Stimulated activated CD8-positive, alpha-beta memory T cell treated with anti-CD3 and anti-CD28 coated beads, Interleukin-2, amount 100 ng/mL, for 1 hour (primary cell): ENCODE measurements around the gene PDF.
A peak's percentile ranks its signal among the peaks of the same experiment; 100 is the strongest.

ENCODE experiments used
- DNase-seq, 2 donors: peaks; one replicate each; pipeline ENCODE4 v3.0.0-alpha.2; 2020; ENCODE audit warnings: low read depth in 2 of 2

PDF gene

DNA sequence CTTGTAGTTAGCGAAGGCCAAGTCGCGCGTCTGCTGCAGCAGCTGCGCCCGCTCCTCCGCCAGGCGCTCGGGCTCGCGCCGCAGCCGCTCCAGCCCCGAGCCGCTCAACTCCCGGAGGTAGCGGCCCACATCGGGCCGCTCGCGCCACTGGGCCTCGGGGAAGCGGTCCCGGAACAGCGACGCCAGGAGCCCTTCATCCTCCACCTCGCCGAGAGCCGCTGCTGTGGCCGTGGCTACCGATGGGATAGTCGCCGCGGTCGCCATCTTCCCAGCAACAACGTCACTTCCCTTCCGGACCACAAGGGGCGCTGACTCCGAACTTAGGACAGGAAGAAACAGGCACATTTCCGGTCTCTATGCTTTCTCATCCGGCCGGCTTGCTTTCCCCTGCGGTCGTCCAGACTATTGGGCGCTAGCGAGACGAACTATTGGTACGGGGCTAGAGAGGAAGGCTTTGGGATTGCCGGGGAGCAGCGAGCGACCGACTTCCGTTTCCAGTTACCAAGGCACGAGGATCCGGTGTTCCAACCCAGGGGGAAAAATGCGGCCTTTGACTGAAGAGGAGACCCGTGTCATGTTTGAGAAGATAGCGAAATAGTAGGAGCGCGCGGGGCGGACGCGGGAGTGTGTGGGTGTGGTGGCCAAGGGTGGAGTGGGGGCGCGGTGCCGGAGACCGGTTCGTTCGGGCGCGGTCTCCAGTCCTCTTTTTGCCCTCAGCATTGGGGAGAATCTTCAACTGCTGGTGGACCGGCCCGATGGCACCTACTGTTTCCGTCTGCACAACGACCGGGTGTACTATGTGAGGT lies 9.1 kb upstream of the PDF start, which contains the start of the genes COG8 and NIP7:
Gene COG8, minus strand, starts transcription at position 276 of the 806 bp plus-strand sequence. Its CDS starts 12 bp downstream, at position 264.
Gene NIP7, plus strand, starts transcription at position 484 of the 806 bp plus-strand sequence. Its CDS starts 58 bp downstream, at position 542.
- DNase-seq: peak; percentile 77 to 85

DNA sequence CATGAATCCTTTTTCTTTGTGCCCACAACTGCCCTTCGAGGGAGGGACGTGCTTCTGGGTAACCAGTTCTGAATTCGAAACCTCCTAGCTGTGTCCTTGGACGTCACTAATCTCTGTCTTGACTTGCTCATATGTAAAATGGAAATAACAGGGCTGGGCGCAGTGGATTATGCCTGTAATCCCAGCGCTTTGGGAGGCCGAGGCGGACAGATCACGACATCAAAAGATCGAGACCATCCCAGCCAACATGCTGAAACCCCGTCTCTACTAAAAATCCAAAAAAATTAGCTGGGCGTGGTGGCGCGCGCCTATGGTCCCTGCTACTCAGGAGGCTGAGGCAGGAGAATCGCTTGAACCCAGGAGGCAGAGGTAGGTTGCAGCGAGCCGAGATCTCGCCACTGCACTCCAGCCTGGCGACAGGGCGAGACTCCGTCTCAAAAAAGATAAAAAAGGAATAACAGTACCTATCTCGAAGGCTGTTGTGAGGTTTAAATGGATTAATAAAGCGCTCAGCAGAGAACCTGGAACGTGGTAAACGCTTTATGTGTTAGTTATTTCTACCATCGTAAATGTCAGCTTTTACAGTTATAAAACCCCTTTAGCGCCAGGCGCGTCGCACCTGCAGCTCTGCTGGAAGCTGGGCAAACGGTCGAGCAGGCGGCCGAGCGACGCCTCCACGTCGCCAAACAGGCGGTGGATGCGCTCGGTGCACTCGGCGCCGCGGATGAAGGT lies 8.3 kb upstream of the PDF start:
- DNase-seq: peak in 1 of 2 donors; percentile 39

DNA sequence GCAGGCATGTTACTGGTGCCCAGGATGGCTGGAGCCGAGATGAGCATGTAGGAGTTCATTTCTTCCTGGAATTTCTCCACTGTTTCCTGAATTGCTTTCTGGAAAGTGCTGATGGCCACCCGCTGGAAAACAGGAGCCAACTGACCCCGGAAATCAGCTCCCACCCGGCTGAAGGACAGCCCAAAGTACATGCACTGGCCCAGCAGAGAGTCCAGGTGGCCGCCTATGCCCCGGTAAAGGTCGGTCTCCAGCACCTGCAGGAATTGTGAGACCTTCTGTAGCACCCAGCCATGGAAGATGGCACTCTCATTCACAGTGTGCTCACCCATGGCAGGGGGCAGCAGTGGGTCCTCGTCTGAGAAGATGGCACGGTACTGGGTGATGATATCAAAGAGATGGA lies 4.3 kb upstream of the PDF start:
- DNase-seq: no peak

DNA sequence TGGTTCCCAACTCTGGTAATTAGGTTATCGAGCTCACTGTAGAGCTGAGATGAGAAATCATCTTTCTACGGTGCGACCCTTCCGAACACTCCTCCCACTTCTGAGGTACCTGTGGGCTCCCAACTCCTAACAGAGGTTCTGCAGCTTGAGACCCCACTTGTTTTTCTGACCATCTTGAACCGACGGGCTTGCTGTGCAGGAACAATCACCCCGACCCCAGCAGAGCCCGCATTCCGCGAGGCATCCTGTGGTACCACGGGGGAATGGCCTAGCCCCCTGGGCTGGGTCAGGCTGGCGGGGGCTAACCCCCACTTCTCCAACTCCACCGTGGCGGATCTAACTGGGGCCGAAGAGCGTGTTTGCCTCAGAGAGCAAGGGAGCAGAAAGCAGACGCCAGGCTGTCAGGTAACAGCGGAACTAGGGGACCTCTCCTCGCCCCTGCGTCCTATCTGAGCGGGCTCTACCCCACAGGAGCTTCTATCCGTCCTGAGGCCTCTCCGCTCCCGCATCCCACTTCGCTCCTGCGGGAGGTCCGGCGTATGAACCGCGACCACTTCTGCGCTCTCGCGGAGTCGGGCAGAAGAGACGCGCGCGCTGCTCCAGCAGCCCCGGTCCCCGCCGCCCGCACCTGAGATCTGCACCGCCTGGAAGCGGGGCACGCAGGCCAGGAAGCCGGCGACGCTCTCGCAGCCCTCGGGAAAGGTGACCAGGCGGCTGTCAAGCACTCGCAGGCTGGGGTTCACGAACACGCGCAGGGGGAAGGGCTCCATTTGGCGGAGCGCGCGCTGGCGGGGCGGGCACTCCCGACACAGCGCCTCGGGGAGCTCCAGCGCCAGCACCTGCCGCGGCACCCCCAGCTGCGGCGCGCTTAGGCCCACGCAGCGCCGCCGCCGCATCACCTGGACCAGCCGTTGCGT lies 761 bp downstream of the PDF start:
- peak in 1 of 2 donors; percentile 16 for DNase-seq

DNA sequence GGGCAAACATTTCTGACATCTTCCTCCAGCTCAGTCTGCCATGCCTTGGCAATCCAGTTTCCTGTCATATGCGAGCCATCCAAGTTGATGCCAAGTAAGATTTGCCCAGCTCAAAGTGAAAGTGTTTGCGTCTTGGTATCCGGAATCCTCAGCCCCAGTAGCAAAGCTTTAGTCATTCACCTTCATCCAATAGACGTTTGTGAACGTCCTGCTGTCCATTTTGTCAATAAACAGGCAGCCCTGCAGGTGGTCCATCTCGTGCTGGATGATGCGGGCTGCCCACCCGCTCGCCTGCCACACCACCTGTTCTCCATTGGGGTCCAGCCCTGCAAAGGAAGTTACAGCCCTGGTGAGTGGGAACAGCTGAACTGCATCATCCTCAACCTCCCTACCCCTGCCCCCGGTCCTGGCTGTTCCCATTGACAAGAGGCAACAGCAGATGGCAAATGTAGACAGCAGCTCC lies 1.5 kb downstream of the PDF start:
- DNase-seq: no peak

DNA sequence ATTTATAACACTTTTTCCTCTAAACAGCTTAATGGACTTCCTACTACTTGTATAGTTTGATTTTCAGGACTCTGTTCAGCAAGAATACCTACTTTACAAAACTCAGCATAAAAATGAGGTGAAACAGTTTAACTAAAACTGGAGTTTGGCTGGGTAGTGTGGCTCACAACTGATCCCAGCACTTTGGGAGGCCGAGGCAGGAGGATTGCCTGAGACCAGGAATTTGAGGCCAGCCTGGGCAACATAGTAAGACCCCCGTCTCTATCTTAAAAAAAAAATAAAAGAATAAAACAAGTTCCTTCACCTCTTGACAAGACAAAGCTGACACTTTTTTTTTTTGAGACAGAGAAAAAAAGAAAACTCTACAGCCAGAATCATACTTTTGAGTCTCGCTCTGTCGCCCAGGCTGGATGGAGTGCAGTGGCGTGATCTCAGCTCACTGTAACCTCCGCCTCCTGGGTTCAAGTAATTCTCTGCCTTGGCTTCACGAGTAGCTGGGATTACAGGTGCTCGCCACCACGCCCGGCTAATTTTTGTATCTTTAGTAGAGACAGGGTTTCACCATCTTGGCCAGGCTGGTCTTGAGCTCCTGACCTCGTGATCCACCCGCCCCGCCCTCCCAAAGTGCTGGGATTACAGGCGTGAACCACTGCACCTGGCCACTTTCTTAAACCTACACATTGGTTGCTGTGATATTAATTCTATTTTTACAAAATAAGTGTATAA lies 2.6 kb downstream of the PDF start:
- DNase-seq: no peak

DNA sequence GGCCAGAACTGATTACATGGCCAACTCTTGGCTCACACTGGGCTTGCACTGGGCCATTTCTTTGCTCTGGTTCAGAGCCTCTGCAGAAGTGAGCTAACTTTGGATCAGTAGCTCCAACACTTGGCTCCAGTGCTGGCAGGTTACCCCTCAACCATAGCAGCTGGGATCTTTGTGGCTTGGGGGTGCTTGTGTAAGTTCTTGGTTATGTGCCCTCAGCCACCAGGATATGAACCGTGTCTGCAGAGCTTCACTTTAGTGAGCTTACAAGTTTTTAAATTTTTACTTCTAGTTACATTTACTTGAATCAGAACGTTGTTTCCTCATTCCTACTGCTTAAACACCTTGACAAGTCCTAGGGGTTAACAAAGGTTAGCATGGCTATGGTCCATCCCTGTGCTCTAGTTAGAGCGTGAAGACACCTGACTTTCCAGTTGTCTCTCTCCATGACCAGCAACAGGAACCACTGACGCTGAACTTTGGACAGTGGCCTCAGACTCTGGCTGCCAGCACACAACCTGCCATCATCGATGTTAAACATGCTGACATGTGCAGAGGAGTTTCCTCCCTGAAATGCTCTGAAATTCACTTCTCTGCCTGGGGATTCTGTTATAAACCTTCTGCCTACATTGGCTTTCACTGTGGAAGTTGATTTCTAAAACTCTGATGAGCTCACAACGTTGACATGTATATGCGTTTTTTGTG lies 4.1 kb downstream of the PDF start:
- no peak for DNase-seq

DNA sequence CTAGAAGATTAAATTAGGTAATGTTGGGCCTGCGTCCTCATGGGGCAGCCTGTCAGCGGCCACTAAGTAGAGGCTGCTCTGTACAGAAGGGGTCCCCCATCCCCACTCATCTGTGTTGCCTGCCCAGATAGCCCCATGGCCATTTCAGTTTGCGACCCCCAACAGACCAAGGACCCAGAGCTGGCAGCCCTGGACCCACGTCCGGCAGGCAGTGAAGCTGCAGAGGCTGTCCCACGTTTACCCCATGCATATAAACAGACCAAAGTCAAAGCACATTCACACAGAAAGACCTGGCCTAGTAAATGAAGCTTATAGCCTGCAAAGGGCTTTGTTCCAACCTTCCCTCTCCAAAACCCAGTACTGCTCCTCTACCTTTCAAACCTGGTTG lies 4.6 kb downstream of the PDF start:
- no peak for DNase-seq

DNA sequence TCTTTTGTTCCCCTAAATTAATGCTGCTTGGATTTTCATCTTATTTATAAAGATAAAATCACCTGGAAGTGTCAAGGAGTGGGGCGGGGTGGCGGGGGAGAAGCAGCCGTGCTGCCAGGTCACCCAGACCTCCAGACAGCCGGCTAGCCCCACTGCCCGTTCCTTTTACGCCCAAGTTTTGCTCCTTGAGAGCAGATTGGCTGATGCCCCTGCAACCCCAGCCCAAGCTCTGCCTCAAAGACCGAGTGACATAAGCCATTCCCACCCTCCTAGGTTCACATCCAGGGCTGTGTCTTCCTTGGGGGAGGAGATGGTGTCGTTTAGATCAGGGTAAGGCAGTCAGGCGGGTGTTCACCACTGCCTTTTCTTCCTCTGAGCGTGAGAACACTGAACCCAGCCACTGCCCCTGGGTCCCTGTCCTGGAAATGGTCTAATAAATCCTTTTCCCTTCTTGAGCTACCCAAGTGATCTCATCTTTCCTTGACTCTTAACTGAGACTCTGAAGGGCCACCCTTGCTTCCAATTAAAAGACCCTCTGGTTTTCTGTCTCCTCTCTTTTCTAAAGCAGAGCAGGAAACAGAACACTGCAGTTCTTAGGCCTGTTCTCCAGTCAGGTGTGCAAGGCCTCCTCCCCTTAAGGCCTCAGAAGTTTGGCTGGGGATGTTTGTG lies 5.7 kb downstream of the PDF start:
- no peak for DNase-seq

DNA sequence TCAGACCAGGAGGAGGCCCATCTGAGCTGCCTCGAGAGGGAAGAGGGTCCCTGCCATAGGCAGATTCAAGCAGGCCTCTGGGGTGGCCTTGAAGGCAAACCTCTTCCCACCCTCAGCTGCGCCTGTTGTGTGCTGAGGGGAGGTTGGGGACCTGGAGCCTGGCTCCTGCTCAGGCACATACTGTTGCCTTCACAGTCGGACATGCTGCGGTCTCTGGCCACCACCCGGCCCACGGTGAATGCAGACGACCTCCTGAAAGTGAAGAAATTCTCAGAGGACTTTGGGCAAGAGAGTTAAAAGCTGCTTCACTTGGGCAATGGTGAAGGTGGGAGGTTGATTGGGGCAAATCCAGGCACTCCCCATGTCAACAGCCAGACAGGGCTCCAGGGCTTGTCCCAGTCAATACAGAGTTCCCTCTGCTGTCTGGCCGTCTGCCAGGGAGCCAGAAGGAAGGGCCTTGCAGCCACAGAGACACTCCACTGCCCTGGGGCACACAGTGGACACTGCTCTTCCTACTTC lies 6.3 kb downstream of the PDF start:
- no peak for DNase-seq

DNA sequence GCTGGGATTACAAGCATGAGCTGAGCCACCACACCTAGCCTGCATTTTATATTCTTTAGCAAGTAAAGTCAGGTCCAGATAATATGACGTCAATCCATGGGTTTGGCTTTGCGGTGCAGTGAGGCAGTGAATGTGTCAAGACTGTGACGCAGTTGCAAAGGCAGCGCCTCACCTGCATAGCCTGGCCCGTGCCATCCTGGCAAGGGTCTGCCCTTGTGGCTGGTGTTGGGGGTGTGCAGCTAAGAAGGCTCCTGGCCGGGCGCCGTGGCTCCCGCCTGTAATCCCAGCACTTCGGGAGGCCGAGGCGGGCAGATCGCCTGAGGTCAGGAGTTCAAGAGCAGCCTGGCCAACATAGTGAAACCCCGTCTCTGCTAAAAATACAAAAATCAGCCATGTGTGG lies 7.0 kb downstream of the PDF start:
- DNase-seq: no peak

DNA sequence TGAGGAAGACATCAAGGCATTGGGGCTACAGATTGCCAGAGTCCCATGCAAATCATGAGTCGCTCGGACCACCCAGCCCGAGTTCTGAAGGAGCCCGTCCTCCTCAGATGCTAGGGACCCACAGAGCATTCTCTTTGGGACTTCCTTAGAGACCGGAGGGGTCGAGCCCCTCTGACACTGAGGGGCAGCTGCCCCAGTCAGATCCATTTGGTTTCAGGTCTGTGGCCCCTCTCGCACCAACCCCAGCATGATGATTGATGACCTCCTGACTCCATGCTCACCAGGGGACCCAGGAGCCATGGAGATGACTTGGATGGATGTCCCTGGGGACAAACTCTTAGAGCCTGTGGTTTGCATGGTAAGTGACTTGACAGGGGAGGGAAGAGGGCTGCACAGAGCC lies 8.0 kb downstream of the PDF start:
- no peak for DNase-seq

DNA sequence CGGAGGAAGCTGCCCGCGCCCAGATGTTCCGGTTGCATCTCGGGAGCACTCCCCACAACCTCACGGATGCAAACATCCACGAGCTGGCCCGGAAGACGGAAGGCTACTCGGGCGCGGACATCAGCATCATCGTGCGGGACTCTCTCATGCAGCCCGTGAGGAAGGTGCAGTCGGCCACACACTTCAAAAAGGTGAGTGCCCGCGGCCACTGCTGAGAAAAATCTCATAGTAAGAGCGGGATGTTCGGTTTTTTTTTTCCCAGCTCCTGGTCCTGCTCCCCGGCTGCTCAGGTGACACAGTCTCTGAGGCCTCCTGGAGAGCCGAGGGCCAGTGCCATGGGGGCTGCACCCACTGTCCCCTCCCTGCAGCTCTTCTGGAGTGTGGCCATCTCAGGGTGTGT lies 9.3 kb downstream of the PDF start:
- DNase-seq: no peak

DNA sequence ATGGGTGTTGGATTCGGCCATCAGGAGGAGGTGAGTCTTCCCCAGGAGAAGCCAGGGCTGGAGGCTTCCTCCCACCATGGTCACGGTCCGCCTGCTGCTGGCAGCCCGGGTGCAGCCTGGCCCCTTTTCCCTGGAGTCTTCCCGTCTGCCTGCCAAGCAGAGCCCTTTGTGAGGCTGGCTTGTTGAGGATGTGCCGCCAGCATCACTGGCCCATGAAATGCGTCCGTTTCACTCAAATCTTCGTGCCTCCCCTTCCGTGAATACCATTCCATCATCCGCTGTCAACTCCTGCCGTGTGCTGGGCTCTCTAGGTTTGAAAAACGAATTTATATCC lies 9.7 kb downstream of the PDF start:
- no peak for DNase-seq

DNA sequence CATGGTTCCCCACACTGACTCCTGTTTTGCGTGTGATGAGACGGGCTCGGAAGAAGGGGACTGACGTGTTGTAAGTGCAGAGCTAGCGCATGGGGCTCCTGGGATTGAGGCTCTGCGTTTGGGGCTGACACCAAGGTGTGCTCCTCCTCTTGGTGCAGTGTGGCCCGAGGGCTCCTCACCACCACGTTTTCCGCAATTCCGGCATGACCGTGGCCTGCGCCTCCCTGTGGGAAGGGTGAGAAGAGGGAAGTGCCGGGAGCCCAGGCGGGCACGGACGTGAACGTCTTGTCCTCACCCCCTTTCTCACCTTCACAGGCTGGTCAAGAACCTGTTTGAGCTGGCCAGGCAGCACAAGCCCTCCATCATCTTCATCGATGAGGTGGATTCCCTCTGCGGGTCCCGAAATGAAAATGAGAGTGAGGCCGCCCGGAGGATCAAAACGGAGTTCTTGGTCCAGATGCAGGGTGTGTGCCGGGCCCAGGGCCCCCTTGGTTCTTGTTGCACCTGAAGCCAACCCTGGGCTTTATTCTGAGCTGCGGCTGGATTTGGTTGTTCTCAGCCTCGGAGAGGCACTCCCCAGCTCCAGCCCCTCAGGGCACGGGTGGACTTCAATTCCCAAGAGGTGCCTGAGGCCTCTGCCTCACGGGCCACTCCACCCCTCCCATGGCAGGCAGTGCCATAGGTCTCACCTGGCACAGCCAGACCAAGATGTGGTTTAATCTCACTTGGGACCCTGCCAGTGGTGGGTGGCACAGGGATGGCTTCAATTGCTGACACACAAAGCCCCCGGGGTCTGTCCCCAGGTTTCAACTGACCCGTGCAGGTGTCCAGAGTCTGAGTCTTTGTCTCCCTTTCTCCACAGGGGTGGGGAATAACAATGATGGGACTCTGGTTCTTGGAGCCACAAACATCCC lies 10.3 kb downstream of the PDF start:
- no peak for DNase-seq

DNA sequence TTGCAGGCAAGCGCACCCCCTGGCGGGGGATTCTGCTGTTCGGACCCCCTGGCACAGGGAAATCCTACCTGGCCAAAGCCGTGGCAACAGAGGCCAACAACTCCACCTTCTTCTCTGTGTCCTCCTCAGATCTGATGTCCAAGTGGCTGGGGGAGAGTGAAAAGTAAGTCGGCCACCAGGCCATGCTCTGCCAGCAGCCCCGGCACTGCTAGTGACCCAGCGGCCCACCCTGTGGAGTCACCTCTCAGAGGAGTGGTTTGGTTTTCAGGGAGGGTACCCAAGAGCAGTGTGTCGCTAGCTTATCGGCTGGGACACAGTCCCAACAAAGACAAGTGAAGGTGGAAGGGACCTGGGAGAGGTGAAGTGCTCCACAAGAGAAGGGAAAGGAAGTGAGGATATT lies 11.0 kb downstream of the PDF start:
- DNase-seq: no peak

DNA sequence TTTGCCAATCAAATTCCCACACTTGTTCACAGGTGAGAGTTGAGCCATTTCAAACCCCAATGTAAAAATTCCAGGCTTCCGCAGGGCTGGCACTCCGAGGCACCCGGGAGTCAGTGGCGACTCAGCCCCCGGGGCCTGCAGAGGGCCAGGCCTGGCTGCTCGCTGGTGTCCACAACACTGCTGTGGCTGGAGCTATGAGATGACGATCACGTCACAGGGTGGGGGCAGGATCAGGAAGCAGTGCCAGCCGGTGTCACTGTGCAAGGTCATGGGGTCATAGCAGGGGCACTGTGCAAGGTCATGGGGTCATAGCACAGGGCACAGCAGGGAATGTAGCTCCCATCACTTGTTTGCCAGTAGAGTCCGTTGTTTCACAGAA lies 11.5 kb downstream of the PDF start:
- DNase-seq: no peak

DNA sequence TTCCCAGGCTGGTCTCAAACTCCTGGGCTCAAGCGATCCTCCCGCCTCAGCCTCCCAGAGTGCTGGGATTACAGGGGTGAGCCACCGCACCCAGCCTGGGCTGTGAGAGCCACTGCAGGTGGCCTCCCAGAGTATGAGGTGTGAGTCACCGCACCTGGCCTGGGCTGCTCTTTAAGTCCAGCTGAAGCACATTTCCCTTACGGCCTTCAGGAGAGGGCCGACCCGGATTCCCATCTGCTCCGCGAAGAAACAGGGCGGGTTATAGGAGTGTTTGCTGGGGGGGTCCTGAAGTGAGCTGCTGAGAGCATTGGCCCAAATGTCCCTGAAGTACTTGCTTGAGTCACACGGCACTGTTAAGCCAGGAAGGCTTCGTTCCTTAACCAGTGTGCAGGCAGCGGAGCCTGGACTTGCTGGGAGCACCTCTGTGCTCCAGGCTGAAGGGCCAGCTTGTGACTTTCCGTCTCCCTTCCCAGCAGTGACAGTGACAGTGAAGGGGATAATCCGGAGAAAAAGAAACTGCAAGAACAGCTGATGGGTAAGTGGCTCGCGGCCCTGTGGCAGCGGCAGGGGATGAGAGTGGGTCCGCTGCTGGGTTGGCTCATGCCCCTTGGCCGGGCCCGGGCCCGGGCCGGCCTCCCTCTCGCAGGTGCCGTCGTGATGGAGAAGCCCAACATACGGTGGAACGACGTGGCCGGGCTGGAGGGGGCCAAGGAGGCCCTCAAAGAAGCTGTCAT lies 12.0 kb downstream of the PDF start:
- no peak for DNase-seq
